Measurements from ENCODE around the gene COL5A1.
"Not testable (repeated sequence)": the region's sequence is repeated elsewhere in the genome, so short reads cannot be mapped to it uniquely, and the experiment has no call there.

The COL5A1 gene

DNA sequence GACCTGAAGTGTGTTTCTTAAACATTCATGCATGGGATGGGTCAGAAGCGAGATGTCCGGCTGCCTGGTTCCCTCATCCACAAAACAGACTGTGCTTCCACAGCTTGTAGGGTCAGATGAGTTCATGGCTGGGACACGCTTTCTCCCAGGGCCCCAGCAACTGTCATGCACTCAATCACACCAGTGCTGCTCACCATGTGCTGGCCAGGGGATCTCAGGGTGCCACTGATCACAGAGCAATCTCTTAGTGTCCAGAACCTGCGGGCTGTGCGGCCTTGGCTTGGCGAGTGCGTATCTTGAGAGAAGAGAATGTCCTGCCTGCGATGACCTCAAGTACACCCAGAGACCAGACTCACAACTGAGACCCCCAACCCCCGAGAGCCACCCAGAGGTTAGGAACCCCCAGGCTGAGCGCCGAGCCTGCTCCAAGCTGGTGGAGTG lies 213.0 kb downstream of the COL5A1 start (continued):
- TF ChIP-seq, protein P1, sequence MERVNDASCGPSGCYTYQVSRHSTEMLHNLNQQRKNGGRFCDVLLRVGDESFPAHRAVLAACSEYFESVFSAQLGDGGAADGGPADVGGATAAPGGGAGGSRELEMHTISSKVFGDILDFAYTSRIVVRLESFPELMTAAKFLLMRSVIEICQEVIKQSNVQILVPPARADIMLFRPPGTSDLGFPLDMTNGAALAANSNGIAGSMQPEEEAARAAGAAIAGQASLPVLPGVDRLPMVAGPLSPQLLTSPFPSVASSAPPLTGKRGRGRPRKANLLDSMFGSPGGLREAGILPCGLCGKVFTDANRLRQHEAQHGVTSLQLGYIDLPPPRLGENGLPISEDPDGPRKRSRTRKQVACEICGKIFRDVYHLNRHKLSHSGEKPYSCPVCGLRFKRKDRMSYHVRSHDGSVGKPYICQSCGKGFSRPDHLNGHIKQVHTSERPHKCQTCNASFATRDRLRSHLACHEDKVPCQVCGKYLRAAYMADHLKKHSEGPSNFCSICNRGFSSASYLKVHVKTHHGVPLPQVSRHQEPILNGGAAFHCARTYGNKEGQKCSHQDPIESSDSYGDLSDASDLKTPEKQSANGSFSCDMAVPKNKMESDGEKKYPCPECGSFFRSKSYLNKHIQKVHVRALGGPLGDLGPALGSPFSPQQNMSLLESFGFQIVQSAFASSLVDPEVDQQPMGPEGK (CRISPR knock-in tag; IDR thresholded peaks at IDR 0.05; ENCODE audit: borderline replicate concordance) = no peak
- TF ChIP-seq ZC3H10 (CRISPR knock-in tag; IDR thresholded peaks at IDR 0.05) (no peak), SNAI2 (CRISPR knock-in tag; IDR thresholded peaks at IDR 0.05) (no peak)

DNA sequence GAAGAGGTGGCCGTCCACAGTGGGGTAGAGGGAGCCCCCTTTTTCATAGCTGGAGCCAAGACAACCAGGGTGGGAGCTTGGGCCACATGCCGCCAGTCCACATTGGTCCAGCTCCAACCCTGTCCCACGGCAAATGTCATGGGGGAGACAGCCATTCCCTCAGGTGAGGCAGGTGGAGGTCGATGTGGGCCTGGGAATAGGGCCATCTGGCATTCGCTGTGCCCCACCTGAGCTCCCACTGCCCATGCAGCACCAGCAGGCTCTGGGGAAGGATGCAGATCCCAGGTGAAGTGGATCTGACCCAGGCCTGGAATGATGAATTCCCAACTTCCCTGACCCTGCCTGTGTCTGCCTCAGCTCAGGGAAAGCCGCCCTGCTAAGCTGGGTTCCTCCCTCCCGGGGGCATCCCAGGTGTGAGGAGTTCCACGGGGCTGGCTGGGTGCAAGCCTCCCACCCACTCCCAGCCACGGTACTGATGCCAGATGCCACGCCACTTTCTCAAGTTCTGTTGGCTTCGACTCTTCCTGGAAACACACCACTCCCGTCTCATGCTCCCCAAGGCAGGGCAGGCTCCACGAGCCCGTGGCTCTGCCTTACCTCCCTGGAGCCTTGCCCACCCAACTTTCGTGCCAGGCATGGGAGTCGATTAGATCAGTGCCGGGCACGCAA lies 213.8 kb downstream of the COL5A1 start:
- TF ChIP-seq TOX (CRISPR knock-in tag; IDR thresholded peaks at IDR 0.05; ENCODE audit: borderline replicate concordance) (no peak), ZFP3 (CRISPR knock-in tag; IDR thresholded peaks at IDR 0.05) (no peak), OSR1 (CRISPR knock-in tag; IDR thresholded peaks at IDR 0.05) (no peak), ARNTL (CRISPR knock-in tag; IDR thresholded peaks at IDR 0.05; ENCODE audit: borderline replicate concordance, low read depth) (no peak), ZNF565 (CRISPR knock-in tag; conservative IDR thresholded peaks at IDR 0.05; ENCODE audit: low read depth) (no peak), SNAI2 (CRISPR knock-in tag; IDR thresholded peaks at IDR 0.05) (no peak), BACH2 (CRISPR knock-in tag; IDR thresholded peaks at IDR 0.05; ENCODE audit: borderline replicate concordance) (no peak), ESRRG (CRISPR knock-in tag; IDR thresholded peaks at IDR 0.05) (no peak), GLIS3 (CRISPR knock-in tag; IDR thresholded peaks at IDR 0.05) (no peak), ZFP30 (CRISPR knock-in tag; IDR thresholded peaks at IDR 0.05) (no peak), PPARA (CRISPR knock-in tag; IDR thresholded peaks at IDR 0.05; ENCODE audit: borderline replicate concordance) (no peak), TCF4 (CRISPR knock-in tag; IDR thresholded peaks at IDR 0.05; ENCODE audit: borderline replicate concordance) (no peak), ZC3H10 (CRISPR knock-in tag; IDR thresholded peaks at IDR 0.05) (no peak), ZNF8 (CRISPR knock-in tag; IDR thresholded peaks at IDR 0.05) (no peak)
- TF ChIP-seq, protein P1 (CRISPR knock-in tag; IDR thresholded peaks at IDR 0.05; ENCODE audit: borderline replicate concordance) = no peak
- TF ChIP-seq, protein P2, sequence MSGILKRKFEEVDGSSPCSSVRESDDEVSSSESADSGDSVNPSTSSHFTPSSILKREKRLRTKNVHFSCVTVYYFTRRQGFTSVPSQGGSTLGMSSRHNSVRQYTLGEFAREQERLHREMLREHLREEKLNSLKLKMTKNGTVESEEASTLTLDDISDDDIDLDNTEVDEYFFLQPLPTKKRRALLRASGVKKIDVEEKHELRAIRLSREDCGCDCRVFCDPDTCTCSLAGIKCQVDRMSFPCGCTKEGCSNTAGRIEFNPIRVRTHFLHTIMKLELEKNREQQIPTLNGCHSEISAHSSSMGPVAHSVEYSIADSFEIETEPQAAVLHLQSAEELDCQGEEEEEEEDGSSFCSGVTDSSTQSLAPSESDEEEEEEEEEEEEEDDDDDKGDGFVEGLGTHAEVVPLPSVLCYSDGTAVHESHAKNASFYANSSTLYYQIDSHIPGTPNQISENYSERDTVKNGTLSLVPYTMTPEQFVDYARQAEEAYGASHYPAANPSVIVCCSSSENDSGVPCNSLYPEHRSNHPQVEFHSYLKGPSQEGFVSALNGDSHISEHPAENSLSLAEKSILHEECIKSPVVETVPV (CRISPR knock-in tag; IDR thresholded peaks at IDR 0.05) = no peak
- TF ChIP-seq, protein P3, sequence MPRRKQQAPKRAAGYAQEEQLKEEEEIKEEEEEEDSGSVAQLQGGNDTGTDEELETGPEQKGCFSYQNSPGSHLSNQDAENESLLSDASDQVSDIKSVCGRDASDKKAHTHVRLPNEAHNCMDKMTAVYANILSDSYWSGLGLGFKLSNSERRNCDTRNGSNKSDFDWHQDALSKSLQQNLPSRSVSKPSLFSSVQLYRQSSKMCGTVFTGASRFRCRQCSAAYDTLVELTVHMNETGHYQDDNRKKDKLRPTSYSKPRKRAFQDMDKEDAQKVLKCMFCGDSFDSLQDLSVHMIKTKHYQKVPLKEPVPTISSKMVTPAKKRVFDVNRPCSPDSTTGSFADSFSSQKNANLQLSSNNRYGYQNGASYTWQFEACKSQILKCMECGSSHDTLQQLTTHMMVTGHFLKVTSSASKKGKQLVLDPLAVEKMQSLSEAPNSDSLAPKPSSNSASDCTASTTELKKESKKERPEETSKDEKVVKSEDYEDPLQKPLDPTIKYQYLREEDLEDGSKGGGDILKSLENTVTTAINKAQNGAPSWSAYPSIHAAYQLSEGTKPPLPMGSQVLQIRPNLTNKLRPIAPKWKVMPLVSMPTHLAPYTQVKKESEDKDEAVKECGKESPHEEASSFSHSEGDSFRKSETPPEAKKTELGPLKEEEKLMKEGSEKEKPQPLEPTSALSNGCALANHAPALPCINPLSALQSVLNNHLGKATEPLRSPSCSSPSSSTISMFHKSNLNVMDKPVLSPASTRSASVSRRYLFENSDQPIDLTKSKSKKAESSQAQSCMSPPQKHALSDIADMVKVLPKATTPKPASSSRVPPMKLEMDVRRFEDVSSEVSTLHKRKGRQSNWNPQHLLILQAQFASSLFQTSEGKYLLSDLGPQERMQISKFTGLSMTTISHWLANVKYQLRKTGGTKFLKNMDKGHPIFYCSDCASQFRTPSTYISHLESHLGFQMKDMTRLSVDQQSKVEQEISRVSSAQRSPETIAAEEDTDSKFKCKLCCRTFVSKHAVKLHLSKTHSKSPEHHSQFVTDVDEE (CRISPR knock-in tag; IDR thresholded peaks at IDR 0.05) = no peak
- TF ChIP-seq, protein P4, sequence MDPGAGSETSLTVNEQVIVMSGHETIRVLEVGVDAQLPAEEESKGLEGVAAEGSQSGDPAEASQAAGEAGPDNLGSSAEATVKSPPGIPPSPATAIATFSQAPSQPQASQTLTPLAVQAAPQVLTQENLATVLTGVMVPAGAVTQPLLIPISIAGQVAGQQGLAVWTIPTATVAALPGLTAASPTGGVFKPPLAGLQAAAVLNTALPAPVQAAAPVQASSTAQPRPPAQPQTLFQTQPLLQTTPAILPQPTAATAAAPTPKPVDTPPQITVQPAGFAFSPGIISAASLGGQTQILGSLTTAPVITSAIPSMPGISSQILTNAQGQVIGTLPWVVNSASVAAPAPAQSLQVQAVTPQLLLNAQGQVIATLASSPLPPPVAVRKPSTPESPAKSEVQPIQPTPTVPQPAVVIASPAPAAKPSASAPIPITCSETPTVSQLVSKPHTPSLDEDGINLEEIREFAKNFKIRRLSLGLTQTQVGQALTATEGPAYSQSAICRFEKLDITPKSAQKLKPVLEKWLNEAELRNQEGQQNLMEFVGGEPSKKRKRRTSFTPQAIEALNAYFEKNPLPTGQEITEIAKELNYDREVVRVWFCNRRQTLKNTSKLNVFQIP (CRISPR knock-in tag; IDR thresholded peaks at IDR 0.05; ENCODE audit: borderline replicate concordance, low read depth) = no peak
- ATAC-seq = no peak

DNA sequence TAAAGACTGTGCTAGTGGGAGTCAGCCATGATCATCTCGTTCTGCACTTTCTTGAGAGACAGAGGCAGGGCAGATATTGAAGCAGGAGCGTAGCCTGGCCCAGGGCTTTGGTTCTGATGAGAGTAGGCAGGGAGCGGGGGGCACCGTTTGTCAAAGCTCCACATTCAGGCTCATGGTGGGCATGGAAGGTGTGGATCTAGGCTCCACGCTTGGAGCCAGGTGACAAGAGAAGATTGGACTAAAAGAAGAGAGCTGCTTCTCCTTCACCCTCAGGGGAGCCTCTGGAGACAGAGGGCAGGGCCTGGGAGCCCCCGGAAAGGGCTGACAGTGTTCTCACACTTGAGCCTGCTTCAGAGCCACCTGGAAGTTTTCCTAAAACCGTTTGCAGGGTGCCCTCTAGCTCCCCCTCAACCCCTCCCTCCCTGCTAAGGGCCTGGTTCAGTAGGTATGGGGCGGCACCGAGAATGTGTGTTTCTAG lies 214.3 kb downstream of the COL5A1 start:
- no peak for TF ChIP-seq OSR1 (CRISPR knock-in tag; IDR thresholded peaks at IDR 0.05)
- no peak for TF ChIP-seq TOX (CRISPR knock-in tag; IDR thresholded peaks at IDR 0.05; ENCODE audit: borderline replicate concordance)
- TF ChIP-seq, protein P3 (CRISPR knock-in tag; IDR thresholded peaks at IDR 0.05) = no peak
- TF ChIP-seq CSDC2 (CRISPR knock-in tag; IDR thresholded peaks at IDR 0.05) = no peak
- ATAC-seq = no peak

DNA sequence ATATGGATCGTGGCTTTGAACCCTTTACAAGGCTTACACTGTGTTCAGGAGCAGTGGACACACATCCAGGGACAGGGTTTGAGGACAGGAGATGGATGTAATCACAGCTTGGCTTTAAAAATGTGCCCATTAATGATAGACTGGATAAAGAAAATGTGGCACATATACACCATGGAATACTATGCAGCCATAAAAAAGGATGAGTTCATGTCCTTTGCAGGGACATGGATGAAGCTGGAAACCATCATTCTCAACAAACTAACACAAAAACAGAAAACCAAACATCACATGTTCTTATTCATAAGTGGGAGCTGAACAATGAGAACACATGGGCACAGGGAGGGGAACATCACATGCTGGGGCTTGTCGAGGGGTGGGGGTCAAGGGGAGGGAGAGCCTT lies 215.8 kb downstream of the COL5A1 start:
- ATAC-seq = not testable (repeated sequence)

Measured in SK-N-SH treated with all-trans-retinoic acid at 6 μM for 48 hours (cell line).